ENCODE results near the gene NUP93.
"Not testable (repeated sequence)": the region's sequence is repeated elsewhere in the genome, so short reads cannot be mapped to it uniquely, and the experiment has no call there.

The NUP93 gene

GRCh38 chr16:56870276-56870888 lies 140.5 kb downstream of the NUP93 start:
- no peak for DNase-seq (ENCODE audit: low read depth in 2 of 2)

GRCh38 chr16:56871172-56871593 lies 141.3 kb downstream of the NUP93 start:
- DNase-seq (ENCODE audit: low read depth in 2 of 2) = no peak

GRCh38 chr16:56872863-56873391 lies 143.0 kb downstream of the NUP93 start:
- no peak for DNase-seq (ENCODE audit: low read depth in 2 of 2)

- DNase-seq (ENCODE audit: low read depth in 2 of 2) = no peak
Observed at GRCh38 chr16:56874800-56875199, 144.9 kb downstream of the NUP93 start.

- no peak for DNase-seq (ENCODE audit: low read depth in 2 of 2)
Observed at GRCh38 chr16:56876048-56876447, 146.1 kb downstream of the NUP93 start.

- no peak for DNase-seq (ENCODE audit: low read depth in 2 of 2)
Observed at GRCh38 chr16:56877486-56878182, 147.7 kb downstream of the NUP93 start.

GRCh38 chr16:56878282-56878854 lies 148.4 kb downstream of the NUP93 start:
- no peak for DNase-seq (ENCODE audit: low read depth in 2 of 2)

GRCh38 chr16:56879276-56879675 lies 149.3 kb downstream of the NUP93 start:
- DNase-seq (ENCODE audit: low read depth in 2 of 2) = no peak

GRCh38 chr16:56880176-56880575 lies 150.2 kb downstream of the NUP93 start:
- DNase-seq (ENCODE audit: low read depth in 2 of 2) = no peak

GRCh38 chr16:56880685-56881084 lies 150.8 kb downstream of the NUP93 start:
- no peak for DNase-seq (ENCODE audit: low read depth in 2 of 2)

- DNase-seq (ENCODE audit: low read depth in 2 of 2) = no peak
Observed at GRCh38 chr16:56882077-56882800, 152.3 kb downstream of the NUP93 start.

GRCh38 chr16:56883586-56883985 lies 153.7 kb downstream of the NUP93 start:
- DNase-seq (ENCODE audit: low read depth in 2 of 2) = no peak

- no peak for DNase-seq (ENCODE audit: low read depth in 2 of 2)
Observed at GRCh38 chr16:56884026-56884582, 154.2 kb downstream of the NUP93 start.

- DNase-seq (ENCODE audit: low read depth in 2 of 2) = not testable (repeated sequence)
Observed at GRCh38 chr16:56884929-56885328, 155.0 kb downstream of the NUP93 start.

- DNase-seq (ENCODE audit: low read depth in 2 of 2) = no peak
Observed at GRCh38 chr16:56885446-56886162, 155.7 kb downstream of the NUP93 start.

GRCh38 chr16:56886296-56886695 lies 156.4 kb downstream of the NUP93 start:
- DNase-seq (ENCODE audit: low read depth in 2 of 2) = no peak

GRCh38 chr16:56886826-56887225 lies 156.9 kb downstream of the NUP93 start:
- no peak for DNase-seq (ENCODE audit: low read depth in 2 of 2)

- DNase-seq (ENCODE audit: low read depth in 2 of 2) = no peak
Observed at GRCh38 chr16:56888806-56889205, 158.9 kb downstream of the NUP93 start.

GRCh38 chr16:56889206-56889605 lies 159.3 kb downstream of the NUP93 start:
- no peak for DNase-seq (ENCODE audit: low read depth in 2 of 2)

GRCh38 chr16:56891685-56892084 lies 161.8 kb downstream of the NUP93 start:
- no peak for DNase-seq (ENCODE audit: low read depth in 2 of 2)

- DNase-seq (ENCODE audit: low read depth in 2 of 2) = no peak
Observed at GRCh38 chr16:56892705-56893104, 162.8 kb downstream of the NUP93 start.
